MM.1S (cell line): ENCODE data around the gene PAPOLB.

Experiments used
- DNase-seq: peaks from one replicate; pipeline ENCODE4 v3.0.0-alpha.2; 2015
- H2AFZ ChIP-seq: fragments of 300-600 bp; sonication (generic); 2 replicates; pipeline ENCODE4 v1.6.0; 2016; ENCODE audit warnings: antibody characterized with exemption, low read length
- H3F3A ChIP-seq: fragments of 300-600 bp; sonication (generic); 2 replicates; pipeline ENCODE4 v1.6.1; 2016; ENCODE audit warnings: mild to moderate bottlenecking, antibody characterized with exemption, low read length, moderate library complexity, mixed read lengths; ENCODE audit not compliant: insufficient read depth
- H3K27ac ChIP-seq: fragments of 300-600 bp; sonication (generic); 2 replicates; pipeline ENCODE4 v1.5.1; 2016; ENCODE audit warnings: mild to moderate bottlenecking, low read length
- H3K27me3 ChIP-seq: fragments of 300-600 bp; sonication (generic); replicated peaks from 2 replicates; pipeline ENCODE4 v1.6.0; 2016; ENCODE audit warnings: low read length; ENCODE audit not compliant: insufficient read depth
- H3K36me3 ChIP-seq: fragments of 300-600 bp; sonication (generic); replicated peaks from 2 replicates; pipeline ENCODE4 v1.6.1; 2016; ENCODE audit warnings: mild to moderate bottlenecking, low read length, mixed read lengths; ENCODE audit not compliant: insufficient read depth
- H3K4me1 ChIP-seq: fragments of 300-600 bp; sonication (generic); 2 replicates; pipeline ENCODE4 v1.6.1; 2016; ENCODE audit warnings: low read length, mixed read lengths
- H3K4me2 ChIP-seq: fragments of 300-600 bp; sonication (generic); 2 replicates; pipeline ENCODE4 v1.6.0; 2016; ENCODE audit warnings: low read depth, low read length
- H3K4me3 ChIP-seq: fragments of 300-600 bp; sonication (generic); 2 replicates; pipeline ENCODE4 v1.5.1; 2016; ENCODE audit warnings: low read length, mixed read lengths
- H3K79me2 ChIP-seq: fragments of 300-600 bp; sonication (generic); 2 replicates; pipeline ENCODE4 v1.6.1; 2016; ENCODE audit warnings: mixed run types, low read length, mixed read lengths
- H3K9ac ChIP-seq: fragments of 300-600 bp; sonication (generic); 2 replicates; pipeline ENCODE4 v1.6.1; 2016; ENCODE audit warnings: low read length, mixed read lengths
- H3K9me2 ChIP-seq: fragments of 300-600 bp; sonication (generic); replicated peaks from 2 replicates; pipeline ENCODE4 v1.6.1; 2016; ENCODE audit warnings: mild to moderate bottlenecking, low read length, mixed read lengths; ENCODE audit not compliant: insufficient read depth
- H3K9me3 ChIP-seq: fragments of 300-600 bp; sonication (generic); replicated peaks from 2 replicates; pipeline ENCODE4 v1.6.1; 2016; ENCODE audit warnings: mild to moderate bottlenecking, low read length, mixed read lengths; ENCODE audit not compliant: insufficient read depth
- H4K20me1 ChIP-seq: fragments of 300-600 bp; sonication (generic); 2 replicates; pipeline ENCODE4 v1.6.1; 2016; ENCODE audit warnings: mild to moderate bottlenecking, low read length, moderate library complexity, mixed read lengths; ENCODE audit not compliant: insufficient read depth
- EZH2 ChIP-seq: fragments of 300-600 bp; sonication (generic); optimal IDR thresholded peaks from 2 replicates; pipeline ENCODE3; 2017; ENCODE audit warnings: low read depth, mild to moderate bottlenecking, antibody characterized with exemption, low read length, mixed read lengths
- EZH2phosphoT487 ChIP-seq: fragments of 300-600 bp; sonication (generic); IDR thresholded peaks from 2 replicates; pipeline ENCODE4 v1.6.1; 2018; ENCODE audit warnings: antibody characterized with exemption, low read length
- TF ChIP-seq, protein P1 (sequence below): fragments of 300-600 bp; sonication (generic); IDR thresholded peaks from 2 replicates; pipeline ENCODE4 v1.5.1; 2016; ENCODE audit warnings: antibody characterized with exemption, low read length, mixed read lengths

The PAPOLB gene

DNA sequence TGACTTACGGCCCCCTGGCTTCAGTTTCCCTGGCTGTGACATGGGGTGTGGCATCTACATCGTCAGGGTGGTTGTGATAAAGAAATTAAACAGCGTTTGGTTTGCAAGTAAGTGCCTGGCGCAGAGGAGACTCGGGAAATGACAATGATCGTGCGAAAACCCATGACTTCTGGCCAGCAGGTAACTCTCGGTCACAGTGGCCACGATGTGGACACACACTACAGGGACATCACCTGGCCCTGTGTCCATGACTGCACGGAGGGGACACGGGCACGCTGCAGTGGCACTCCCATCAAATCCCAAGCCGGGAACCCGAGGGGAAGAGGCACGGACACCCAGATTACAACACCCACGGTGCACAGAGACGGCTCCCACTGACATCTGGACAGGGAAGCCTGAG is 28.7 kb downstream of the PAPOLB start:
- Histone ChIP-seq H2AFZ (no peak overlapping the region), H4K20me1 (no peaks in the 10 kb centered on the region), H3K4me1 (no peaks in the 10 kb centered on the region), H3K4me2 (no peak overlapping the region), H3K27ac (no peak overlapping the region), H3K36me3 (no peaks in the 10 kb centered on the region), H3K4me3 (no peak overlapping the region), H3K27me3 (peaks cover 41% of the 10 kb centered on the region), H3F3A (no peaks in the 10 kb centered on the region), H3K9me3 (no peaks in the 10 kb centered on the region), H3K79me2 (no peaks in the 10 kb centered on the region), H3K9ac (no peak overlapping the region), H3K9me2 (no peaks in the 10 kb centered on the region)
- no peak for DNase-seq
- TF ChIP-seq, protein P1, sequence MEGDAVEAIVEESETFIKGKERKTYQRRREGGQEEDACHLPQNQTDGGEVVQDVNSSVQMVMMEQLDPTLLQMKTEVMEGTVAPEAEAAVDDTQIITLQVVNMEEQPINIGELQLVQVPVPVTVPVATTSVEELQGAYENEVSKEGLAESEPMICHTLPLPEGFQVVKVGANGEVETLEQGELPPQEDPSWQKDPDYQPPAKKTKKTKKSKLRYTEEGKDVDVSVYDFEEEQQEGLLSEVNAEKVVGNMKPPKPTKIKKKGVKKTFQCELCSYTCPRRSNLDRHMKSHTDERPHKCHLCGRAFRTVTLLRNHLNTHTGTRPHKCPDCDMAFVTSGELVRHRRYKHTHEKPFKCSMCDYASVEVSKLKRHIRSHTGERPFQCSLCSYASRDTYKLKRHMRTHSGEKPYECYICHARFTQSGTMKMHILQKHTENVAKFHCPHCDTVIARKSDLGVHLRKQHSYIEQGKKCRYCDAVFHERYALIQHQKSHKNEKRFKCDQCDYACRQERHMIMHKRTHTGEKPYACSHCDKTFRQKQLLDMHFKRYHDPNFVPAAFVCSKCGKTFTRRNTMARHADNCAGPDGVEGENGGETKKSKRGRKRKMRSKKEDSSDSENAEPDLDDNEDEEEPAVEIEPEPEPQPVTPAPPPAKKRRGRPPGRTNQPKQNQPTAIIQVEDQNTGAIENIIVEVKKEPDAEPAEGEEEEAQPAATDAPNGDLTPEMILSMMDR, result no peak
- no peak for TF ChIP-seq EZH2
- no peak for TF ChIP-seq EZH2phosphoT487

DNA sequence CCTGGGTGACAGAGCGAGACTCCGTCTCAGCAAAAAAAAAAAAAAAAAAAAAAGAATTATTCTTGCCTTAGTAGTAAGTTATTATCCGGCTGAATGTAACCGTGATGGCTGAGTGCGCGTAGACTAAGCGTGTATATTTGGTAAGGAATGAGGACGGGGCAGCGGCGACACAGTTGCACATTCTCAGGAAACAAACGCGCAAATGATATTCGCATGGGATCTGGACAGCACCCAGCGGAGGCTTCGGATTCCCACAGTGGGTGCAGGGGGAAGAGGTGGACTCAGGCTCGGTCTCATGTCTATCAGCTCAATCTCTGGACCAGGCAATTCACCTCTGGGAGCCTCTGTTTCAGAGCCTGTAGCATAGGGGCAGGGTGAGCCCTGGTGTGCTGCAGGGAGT is 29.1 kb downstream of the PAPOLB start:
- no peak overlapping the region for H3K27ac ChIP-seq
- H3K9me3 ChIP-seq, result no peaks in the 10 kb centered on the region
- H3K9me2 ChIP-seq, result no peaks in the 10 kb centered on the region
- peaks cover 40% of the 10 kb centered on the region for H3K27me3 ChIP-seq
- H4K20me1 ChIP-seq, result no peaks in the 10 kb centered on the region
- no peak overlapping the region for H3K4me2 ChIP-seq
- H3K36me3 ChIP-seq, result no peaks in the 10 kb centered on the region
- no peak for DNase-seq
- no peak for TF ChIP-seq EZH2phosphoT487
- no peak for TF ChIP-seq EZH2
- TF ChIP-seq, protein P1, result no peak
- no peaks in the 10 kb centered on the region for H3K79me2 ChIP-seq
- H3F3A ChIP-seq, result no peaks in the 10 kb centered on the region
- no peaks in the 10 kb centered on the region for H3K4me1 ChIP-seq
- H3K4me3 ChIP-seq, result no peak overlapping the region
- H2AFZ ChIP-seq, result no peak overlapping the region
- no peak overlapping the region for H3K9ac ChIP-seq

DNA sequence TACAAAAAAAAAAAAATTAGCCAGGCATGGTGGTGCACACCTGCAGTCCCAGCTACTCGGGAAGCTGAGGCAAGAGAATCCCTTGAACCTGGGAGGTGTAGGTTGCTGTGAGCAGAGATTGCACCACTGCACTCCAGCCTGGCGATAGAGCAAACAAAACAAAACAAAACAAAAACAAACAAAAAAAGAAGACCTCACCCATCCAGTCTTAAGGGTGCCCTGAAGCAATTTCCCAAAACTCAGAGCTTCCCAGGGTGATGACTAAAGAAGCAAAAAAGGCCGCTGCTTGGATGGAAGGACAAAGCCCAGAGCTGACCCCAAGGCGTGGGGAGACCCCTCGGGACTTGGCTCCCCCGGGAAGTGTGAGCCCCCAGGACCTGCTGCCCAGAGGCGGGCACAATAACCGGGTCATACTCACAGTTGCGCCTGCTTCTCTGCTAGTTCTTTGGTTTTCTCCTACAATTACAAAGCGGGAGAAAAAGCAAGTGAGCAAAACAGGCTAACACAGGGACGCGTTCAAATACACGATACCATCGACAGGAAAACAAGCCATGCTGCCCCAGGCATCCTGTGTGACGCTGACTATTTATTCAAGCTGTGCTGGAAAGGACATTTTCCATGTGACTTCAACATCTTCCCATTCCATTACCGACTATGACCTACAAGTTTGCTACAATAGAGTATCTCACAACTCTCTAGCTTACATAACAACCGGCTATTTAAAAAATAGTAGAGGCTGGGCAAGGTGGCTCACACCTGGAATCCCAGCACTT is 29.9 kb downstream of the PAPOLB start:
- Histone ChIP-seq H3K4me1 (no peaks in the 10 kb centered on the region), H3K9me2 (no peaks in the 10 kb centered on the region), H2AFZ (no peak overlapping the region), H3K4me3 (no peak overlapping the region), H3F3A (no peaks in the 10 kb centered on the region), H3K9me3 (no peaks in the 10 kb centered on the region), H3K79me2 (no peaks in the 10 kb centered on the region), H3K4me2 (no peak overlapping the region), H3K9ac (no peak overlapping the region), H3K27me3 (peaks cover 40% of the 10 kb centered on the region), H3K36me3 (no peaks in the 10 kb centered on the region), H4K20me1 (no peaks in the 10 kb centered on the region), H3K27ac (no peak overlapping the region)
- DNase-seq, result no peak
- no peak for TF ChIP-seq EZH2phosphoT487
- no peak for TF ChIP-seq EZH2

DNA sequence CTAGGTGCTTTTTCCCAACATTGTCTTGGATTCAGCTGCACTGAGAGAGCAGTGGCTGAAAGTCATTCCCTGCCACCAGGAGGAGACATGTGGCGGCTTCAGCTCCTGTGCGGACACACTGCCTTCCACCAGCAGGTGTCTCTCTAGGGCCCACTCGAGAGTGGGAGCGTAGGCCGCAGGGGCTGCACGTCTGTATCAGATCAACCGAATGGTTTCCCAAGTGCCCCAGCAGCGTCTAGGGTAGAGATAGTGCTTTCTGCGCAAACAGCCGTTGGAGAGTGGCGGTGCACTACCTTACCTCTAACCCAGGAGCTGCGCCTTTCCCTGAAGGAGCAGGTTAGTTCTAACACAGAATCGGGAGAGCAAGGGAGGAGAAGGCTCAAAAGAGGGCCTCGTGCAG is 31.7 kb downstream of the PAPOLB start:
- Histone ChIP-seq H3K9me2 (no peaks in the 10 kb centered on the region), H3K9me3 (no peaks in the 10 kb centered on the region), H3K27me3 (peaks cover 46% of the 10 kb centered on the region), H2AFZ (no peak overlapping the region), H3K36me3 (no peaks in the 10 kb centered on the region), H3K79me2 (no peaks in the 10 kb centered on the region), H3K4me2 (no peak overlapping the region), H4K20me1 (no peaks in the 10 kb centered on the region), H3K4me1 (no peaks in the 10 kb centered on the region), H3K4me3 (no peak overlapping the region), H3F3A (no peaks in the 10 kb centered on the region), H3K27ac (no peak overlapping the region), H3K9ac (no peak overlapping the region)
- no peak for DNase-seq
- TF ChIP-seq, protein P1, result peak; percentile 53
- TF ChIP-seq EZH2phosphoT487 (no peak), EZH2 (no peak)
